OCI-LY1 (cell line): ENCODE measurements around the gene MIGA1.

ENCODE experiments used
- H2AFZ ChIP-seq: fragments of 200-600 bp; sonication (generic), shearing (Covaris generic); 2 replicates; pipeline ENCODE4 v1.6.0; 2014; ENCODE audit warnings: antibody characterized with exemption, mild to moderate bottlenecking, low read length
- H3F3A ChIP-seq: fragments of 200-600 bp; sonication (generic), shearing (Covaris generic); 2 replicates; pipeline ENCODE4 v1.6.0; 2014; ENCODE audit warnings: mild to moderate bottlenecking, antibody characterized with exemption, low read length, moderate library complexity; ENCODE audit not compliant: insufficient read depth
- H3K27ac ChIP-seq: fragments of 200-600 bp; sonication (generic); 2 replicates; pipeline ENCODE4 v1.5.1; 2014; ENCODE audit warnings: low read length, mixed run types, mild to moderate bottlenecking, low read depth; ENCODE audit not compliant: poor library complexity, severe bottlenecking
- H3K27me3 ChIP-seq: fragments of 200-600 bp; sonication (generic); 2 replicates; pipeline ENCODE4 v1.6.0; 2014; ENCODE audit warnings: antibody characterized with exemption, mild to moderate bottlenecking, low read length, moderate library complexity; ENCODE audit not compliant: insufficient read depth
- H3K36me3 ChIP-seq: fragments of 200-600 bp; sonication (generic); 2 replicates; pipeline ENCODE4 v1.6.1; 2014; ENCODE audit warnings: mild to moderate bottlenecking, antibody characterized with exemption, low read length, moderate library complexity, mixed read lengths; ENCODE audit not compliant: insufficient read depth
- H3K4me1 ChIP-seq: fragments of 200-600 bp; sonication (generic); 2 replicates; pipeline ENCODE4 v1.5.1; 2014; ENCODE audit warnings: mild to moderate bottlenecking, low read length, moderate library complexity; ENCODE audit not compliant: insufficient read depth, severe bottlenecking
- H3K4me2 ChIP-seq: fragments of 200-600 bp; sonication (generic), shearing (Covaris generic); 2 replicates; pipeline ENCODE4 v1.6.1; 2014; ENCODE audit warnings: low read length
- H3K4me3 ChIP-seq: fragments of 200-600 bp; sonication (generic); 2 replicates; pipeline ENCODE4 v1.5.1; 2014; ENCODE audit warnings: low read length, low read depth, mild to moderate bottlenecking, mixed read lengths; ENCODE audit not compliant: poor library complexity, severe bottlenecking
- H3K79me2 ChIP-seq: fragments of 200-600 bp; shearing (Covaris generic); 2 replicates; pipeline ENCODE4 v1.6.1; 2016; ENCODE audit warnings: mixed run types, low read length, mixed read lengths; ENCODE audit not compliant: insufficient read depth
- H3K9ac ChIP-seq: fragments of 200-600 bp; sonication (generic), shearing (Covaris generic); 2 replicates; pipeline ENCODE4 v1.6.1; 2014; ENCODE audit warnings: mild to moderate bottlenecking, low read length, mixed read lengths
- H3K9me2 ChIP-seq: fragments of 200-600 bp; sonication (generic), shearing (Covaris generic); 2 replicates; pipeline ENCODE4 v1.6.1; 2014; ENCODE audit warnings: low read depth, mild to moderate bottlenecking, low read length, mixed read lengths
- H3K9me3 ChIP-seq: fragments of 200-600 bp; shearing (Covaris generic); 2 replicates; pipeline ENCODE4 v1.6.1; 2014; ENCODE audit warnings: low read length, mixed read lengths
- H4K20me1 ChIP-seq: fragments of 200-600 bp; sonication (generic), shearing (Covaris generic); 2 replicates; pipeline ENCODE4 v1.6.0; 2016; ENCODE audit warnings: mild to moderate bottlenecking, low read length; ENCODE audit not compliant: insufficient read depth
- EZH2 ChIP-seq: fragments of 200-600 bp; sonication (generic), shearing (Covaris generic); IDR thresholded peaks from 2 replicates; pipeline ENCODE4 v1.8.0; 2017; ENCODE audit warnings: borderline replicate concordance, mixed run types, mild to moderate bottlenecking, antibody characterized with exemption, low read length, moderate library complexity, mixed read lengths
- TF ChIP-seq, protein P1 (sequence below): fragments of 200-600 bp; sonication (generic), shearing (Covaris generic); IDR thresholded peaks from 2 replicates; pipeline ENCODE4 v1.5.1; 2017; ENCODE audit warnings: mild to moderate bottlenecking, antibody characterized with exemption, low read length, moderate library complexity, mixed read lengths

The MIGA1 gene

GRCh38 chr1:77756052-77756754 lies 23.2 kb upstream of the MIGA1 start:
- TF ChIP-seq, protein P1, sequence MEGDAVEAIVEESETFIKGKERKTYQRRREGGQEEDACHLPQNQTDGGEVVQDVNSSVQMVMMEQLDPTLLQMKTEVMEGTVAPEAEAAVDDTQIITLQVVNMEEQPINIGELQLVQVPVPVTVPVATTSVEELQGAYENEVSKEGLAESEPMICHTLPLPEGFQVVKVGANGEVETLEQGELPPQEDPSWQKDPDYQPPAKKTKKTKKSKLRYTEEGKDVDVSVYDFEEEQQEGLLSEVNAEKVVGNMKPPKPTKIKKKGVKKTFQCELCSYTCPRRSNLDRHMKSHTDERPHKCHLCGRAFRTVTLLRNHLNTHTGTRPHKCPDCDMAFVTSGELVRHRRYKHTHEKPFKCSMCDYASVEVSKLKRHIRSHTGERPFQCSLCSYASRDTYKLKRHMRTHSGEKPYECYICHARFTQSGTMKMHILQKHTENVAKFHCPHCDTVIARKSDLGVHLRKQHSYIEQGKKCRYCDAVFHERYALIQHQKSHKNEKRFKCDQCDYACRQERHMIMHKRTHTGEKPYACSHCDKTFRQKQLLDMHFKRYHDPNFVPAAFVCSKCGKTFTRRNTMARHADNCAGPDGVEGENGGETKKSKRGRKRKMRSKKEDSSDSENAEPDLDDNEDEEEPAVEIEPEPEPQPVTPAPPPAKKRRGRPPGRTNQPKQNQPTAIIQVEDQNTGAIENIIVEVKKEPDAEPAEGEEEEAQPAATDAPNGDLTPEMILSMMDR: no peak
- TF ChIP-seq EZH2: no peak
- Histone ChIP-seq H3K79me2 (peaks cover 73% of the 10 kb centered on the region), H2AFZ (no peak overlapping the region), H3K9me2 (no peaks in the 10 kb centered on the region), H3F3A (no peaks in the 10 kb centered on the region), H3K9me3 (no peaks in the 10 kb centered on the region), H3K4me3 (no peak overlapping the region), H3K4me2 (peak overlapping the region; percentile 91; the same call in 1 of the 2 replicates), H3K36me3 (no peaks in the 10 kb centered on the region), H3K4me1 (peaks cover 39% of the 10 kb centered on the region), H4K20me1 (no peaks in the 10 kb centered on the region), H3K27ac (peak overlapping the region; percentile 4), H3K9ac (no peak overlapping the region), H3K27me3 (no peaks in the 10 kb centered on the region)

GRCh38 chr1:77757066-77757584 lies 22.3 kb upstream of the MIGA1 start:
- Histone ChIP-seq H3F3A (no peaks in the 10 kb centered on the region), H3K9me3 (no peaks in the 10 kb centered on the region), H3K27ac (no peak overlapping the region), H3K4me2 (peak overlapping the region; percentile 91), H3K9ac (peak overlapping the region; percentile 26; the same call in 1 of the 2 replicates), H3K79me2 (peaks cover 69% of the 10 kb centered on the region), H3K4me1 (peaks cover 39% of the 10 kb centered on the region), H3K36me3 (no peaks in the 10 kb centered on the region), H3K27me3 (no peaks in the 10 kb centered on the region), H3K4me3 (peak overlapping the region; percentile 77), H4K20me1 (no peaks in the 10 kb centered on the region), H2AFZ (no peak overlapping the region), H3K9me2 (no peaks in the 10 kb centered on the region)
- TF ChIP-seq, protein P1: no peak
- TF ChIP-seq EZH2: no peak

GRCh38 chr1:77757603-77758002 lies 21.8 kb upstream of the MIGA1 start:
- H3K36me3 ChIP-seq: no peaks in the 10 kb centered on the region
- no peaks in the 10 kb centered on the region for H4K20me1 ChIP-seq
- peaks cover 39% of the 10 kb centered on the region for H3K4me1 ChIP-seq
- H3K9me3 ChIP-seq: no peaks in the 10 kb centered on the region
- H3K9ac ChIP-seq: peak overlapping the region; percentile 26; the same call in 1 of the 2 replicates
- no peak for TF ChIP-seq EZH2
- TF ChIP-seq, protein P1: no peak
- H2AFZ ChIP-seq: no peak overlapping the region
- H3K4me2 ChIP-seq: peak overlapping the region; percentile 91
- H3K4me3 ChIP-seq: peak overlapping the region; percentile 77
- H3K27ac ChIP-seq: no peak overlapping the region
- H3F3A ChIP-seq: no peaks in the 10 kb centered on the region
- no peaks in the 10 kb centered on the region for H3K27me3 ChIP-seq
- H3K79me2 ChIP-seq: peaks cover 64% of the 10 kb centered on the region
- H3K9me2 ChIP-seq: no peaks in the 10 kb centered on the region
